Right lobe of liver (tissue), 6 donors: Measurements from ENCODE around the gene CCL27. TPM values are rescaled to one million over a fixed set of nuclear protein-coding genes. Genes with fewer than 3 reads are reported as not detected.

ENCODE experiments used
- ATAC-seq, 4 donors: fragments of 200-7000 bp; cut with Tn5 transposase; one replicate each; pipeline ENCODE4 v1.9.1; 2020; ENCODE audit warnings: mild to moderate bottlenecking in 4 of 4, moderate library complexity in 4 of 4
- DNase-seq, 3 donors: peaks; one replicate each; pipeline ENCODE4 v3.0.0-alpha.2; 2020
- H3K27ac ChIP-seq, 3 donors: fragments of 200-600 bp; one replicate each; pipeline ENCODE4 v1.8.0; 2022
- H3K27me3 ChIP-seq, 2 donors: fragments of 200-600 bp; one replicate each; pipeline ENCODE4 v1.8.0; 2022
- H3K36me3 ChIP-seq, 4 donors: fragments of 200-600 bp; sonication (generic) in 1 of 4; one replicate each; pipeline versions ENCODE4 v1.5.1 to v1.8.0; 2017 to 2022; ENCODE audit warnings: control low read depth in 1 of 4
- H3K4me1 ChIP-seq, 4 donors: fragments of 200-600 bp; sonication (generic) in 1 of 4; one replicate each; pipeline versions ENCODE4 v1.5.1 to v1.8.0; 2017 to 2022; ENCODE audit warnings: control low read depth in 1 of 4
- H3K4me3 ChIP-seq, 3 donors: fragments of 200-600 bp; one replicate each; pipeline ENCODE4 v1.8.0; 2022
- H3K9me3 ChIP-seq, 4 donors: fragments of 200-600 bp; sonication (generic) in 1 of 4; one replicate each; pipeline versions ENCODE4 v1.5.1 to v1.8.0; 2017 to 2022; ENCODE audit warnings: control low read depth in 1 of 4
- POLR2A ChIP-seq: fragments of 450-650 bp; IDR thresholded peaks from one replicate; pipeline ENCODE4 v1.6.1; 2017; ENCODE audit warnings: antibody characterized with exemption, mild to moderate bottlenecking
- WGBS: methylation state at CpG from one replicate; pipeline ENCODE4 v1.1.6; 2018; ENCODE audit warnings: low coverage, low lambda C conversion rate; ENCODE audit not compliant: insufficient coverage; ENCODE audit errors: missing lambda C conversion rate; 5-methylcytosine and 5-hydroxymethylcytosine counted together
- intact Hi-C, 2 donors: fragments of 100-400 bp; cut with DNase I; formaldehyde crosslinking; loops; one replicate each; pipeline versions ENCODE4 v1.11.2 to v1.14.1; 2022
- total RNA-seq, 6 experiments: library from RNA; depleted of rRNA in 2 of 6; stranded (reverse); fragments of >200 nt in 2 of 6; fragmentation: NEBNext Ultra II Directional in 3 of 6; extraction: Animal tissue kit (Norgen Biotek cat#: 25700) in 3 of 6; gene quantifications; one replicate each; pipeline versions ENCODE4 v1.1.0 to v1.2.4, GENCODE V29; 2016 to 2023
- TF ChIP-seq, protein P1 (sequence below), 4 donors: fragments of 200-600 bp in 3 of 4; fragments of 450-650 bp in 1 of 4; IDR thresholded peaks; one replicate each; pipeline versions ENCODE4 v1.5.1 to v1.8.0; 2016 to 2022; ENCODE audit warnings: antibody characterized with exemption in 4 of 4, mild to moderate bottlenecking in 2 of 4
- donor health status: DM: no; HTN: yes; CAD: no.
- donor health status: DM: no; HTN: no; CAD: no.
- donor health status: DM: no; HTN: no; CAD: no.
- donor health status: DM: no; HTN: yes; CAD: no.
- donor health status: DM: no; HTN: yes; CAD: no.

The CCL27 gene
- total RNA-seq, 6 experiments from 2014 or later, result not detected

DNA sequence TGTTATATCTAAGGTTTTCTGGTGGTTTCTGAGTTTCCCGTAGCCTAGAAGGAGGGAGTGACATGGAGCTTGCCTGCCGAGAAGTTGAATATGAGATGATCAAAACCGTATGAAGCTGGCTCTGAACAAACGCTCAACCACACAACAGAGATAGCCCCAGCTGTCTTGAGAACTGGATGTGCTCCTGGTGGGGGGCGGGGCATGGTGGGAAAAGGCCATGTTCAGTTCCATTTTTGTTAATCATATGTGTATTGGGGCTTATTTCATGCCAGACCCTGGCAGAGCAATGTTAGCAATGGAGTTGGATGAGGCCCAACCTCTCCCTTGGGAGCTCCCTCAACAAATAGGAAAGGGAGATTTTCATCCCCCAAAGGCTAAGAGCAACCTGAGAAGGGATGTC lies 23.8 kb upstream of the CCL27 start:
- H3K4me1 ChIP-seq, result peaks cover 0 to 29% (median 13%) of the 10 kb centered on the region in 4 donors
- intact Hi-C loops, result no loop called here

DNA sequence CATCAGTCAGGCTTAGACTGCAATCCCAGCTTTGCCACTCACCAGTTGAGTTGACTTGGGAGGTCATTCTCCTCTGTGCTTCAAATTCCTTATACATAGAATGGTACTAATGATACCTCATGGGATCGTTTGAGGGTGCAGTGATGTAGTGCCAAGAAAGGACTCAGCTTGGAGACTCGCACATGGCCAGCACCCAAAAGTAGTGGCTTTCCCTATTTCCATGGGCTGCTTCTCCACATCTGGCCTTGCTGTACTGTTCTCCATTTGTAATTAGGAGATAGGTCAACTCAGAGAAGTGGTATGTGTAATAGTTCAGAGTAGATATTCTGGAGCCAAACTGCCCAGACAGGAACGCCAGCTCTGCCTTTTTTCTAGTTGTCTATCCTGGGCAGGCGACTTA lies 23.1 kb upstream of the CCL27 start:
- no peaks in the 10 kb centered on the region for H3K27me3 ChIP-seq
- TF ChIP-seq, protein P1, sequence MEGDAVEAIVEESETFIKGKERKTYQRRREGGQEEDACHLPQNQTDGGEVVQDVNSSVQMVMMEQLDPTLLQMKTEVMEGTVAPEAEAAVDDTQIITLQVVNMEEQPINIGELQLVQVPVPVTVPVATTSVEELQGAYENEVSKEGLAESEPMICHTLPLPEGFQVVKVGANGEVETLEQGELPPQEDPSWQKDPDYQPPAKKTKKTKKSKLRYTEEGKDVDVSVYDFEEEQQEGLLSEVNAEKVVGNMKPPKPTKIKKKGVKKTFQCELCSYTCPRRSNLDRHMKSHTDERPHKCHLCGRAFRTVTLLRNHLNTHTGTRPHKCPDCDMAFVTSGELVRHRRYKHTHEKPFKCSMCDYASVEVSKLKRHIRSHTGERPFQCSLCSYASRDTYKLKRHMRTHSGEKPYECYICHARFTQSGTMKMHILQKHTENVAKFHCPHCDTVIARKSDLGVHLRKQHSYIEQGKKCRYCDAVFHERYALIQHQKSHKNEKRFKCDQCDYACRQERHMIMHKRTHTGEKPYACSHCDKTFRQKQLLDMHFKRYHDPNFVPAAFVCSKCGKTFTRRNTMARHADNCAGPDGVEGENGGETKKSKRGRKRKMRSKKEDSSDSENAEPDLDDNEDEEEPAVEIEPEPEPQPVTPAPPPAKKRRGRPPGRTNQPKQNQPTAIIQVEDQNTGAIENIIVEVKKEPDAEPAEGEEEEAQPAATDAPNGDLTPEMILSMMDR (IDR thresholded peaks at IDR 0.05), result no peak
- TF ChIP-seq POLR2A, result no peak
- no peak for DNase-seq
- H3K27ac ChIP-seq, result no peak overlapping the region
- no peak for ATAC-seq
- H3K36me3 ChIP-seq, result no peaks in the 10 kb centered on the region
- peaks cover 0 to 29% (median 13%) of the 10 kb centered on the region in 4 donors for H3K4me1 ChIP-seq
- WGBS, result 47% methylated on average over 3 of the region's 4 CpGs
- no peaks in the 10 kb centered on the region for H3K9me3 ChIP-seq
- no peak overlapping the region for H3K4me3 ChIP-seq
- intact Hi-C loops, result no loop called here

More for the DNA sequence above, 23.8 kb upstream of the CCL27 start:
- ATAC-seq (no peak), DNase-seq (no peak)
- no peak overlapping the region for H3K27ac ChIP-seq
- no peak overlapping the region for H3K4me3 ChIP-seq
- H3K36me3 ChIP-seq, result no peaks in the 10 kb centered on the region
- no peaks in the 10 kb centered on the region for H3K27me3 ChIP-seq
- 71% methylated on average over 4 of the region's 5 CpGs for WGBS
- TF ChIP-seq, protein P1 (IDR thresholded peaks at IDR 0.05), result no peak
- no peak for TF ChIP-seq POLR2A
- H3K9me3 ChIP-seq, result no peaks in the 10 kb centered on the region

- DNase-seq (no peak), ATAC-seq (no peak)
- H3K4me1 ChIP-seq, result peaks cover 0 to 26% (median 12%) of the 10 kb centered on the region in 4 donors
- WGBS, result 100% methylated on average over 2 of the region's 4 CpGs
- no peaks in the 10 kb centered on the region for H3K9me3 ChIP-seq
- intact Hi-C loops, result no loop called here
- no peak overlapping the region for H3K27ac ChIP-seq
- H3K27me3 ChIP-seq, result no peaks in the 10 kb centered on the region
- H3K36me3 ChIP-seq, result no peaks in the 10 kb centered on the region
- H3K4me3 ChIP-seq, result no peak overlapping the region
- TF ChIP-seq POLR2A, result no peak
- TF ChIP-seq, protein P1 (IDR thresholded peaks at IDR 0.05), result no peak
Observed at GRCh38 chr9:34684816-34685215, 22.4 kb upstream of the CCL27 start.

DNA sequence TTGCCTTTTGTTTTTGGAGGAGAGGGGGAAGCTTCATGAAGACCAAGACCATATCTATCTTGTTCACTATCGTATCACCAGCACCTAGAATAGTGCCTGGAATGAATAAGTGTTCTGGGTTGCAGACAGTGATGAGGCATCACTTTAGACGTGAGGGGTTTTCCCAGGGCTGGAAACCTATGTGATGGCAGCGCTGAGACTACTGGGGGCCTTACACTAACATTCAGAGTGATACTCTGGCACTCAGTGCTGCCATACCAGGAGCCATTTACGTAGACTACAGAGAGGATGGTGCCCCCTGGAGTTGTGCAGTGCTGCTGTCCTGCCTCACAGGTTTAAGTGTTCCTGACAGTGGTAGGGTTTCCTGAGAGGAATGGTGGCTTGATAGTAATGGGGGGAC lies 21.7 kb upstream of the CCL27 start:
- intact Hi-C loops, result no loop called here
- ATAC-seq (no peak), DNase-seq (no peak)
- Histone ChIP-seq H3K36me3 (no peaks in the 10 kb centered on the region), H3K27me3 (no peaks in the 10 kb centered on the region), H3K4me3 (no peak overlapping the region), H3K4me1 (peaks cover 0 to 19% (median 9%) of the 10 kb centered on the region in 4 donors), H3K9me3 (no peaks in the 10 kb centered on the region), H3K27ac (no peak overlapping the region)
- WGBS, result 87% methylated on average over 4 of the region's 4 CpGs
- no peak for TF ChIP-seq POLR2A
- TF ChIP-seq, protein P1 (IDR thresholded peaks at IDR 0.05), result no peak

DNA sequence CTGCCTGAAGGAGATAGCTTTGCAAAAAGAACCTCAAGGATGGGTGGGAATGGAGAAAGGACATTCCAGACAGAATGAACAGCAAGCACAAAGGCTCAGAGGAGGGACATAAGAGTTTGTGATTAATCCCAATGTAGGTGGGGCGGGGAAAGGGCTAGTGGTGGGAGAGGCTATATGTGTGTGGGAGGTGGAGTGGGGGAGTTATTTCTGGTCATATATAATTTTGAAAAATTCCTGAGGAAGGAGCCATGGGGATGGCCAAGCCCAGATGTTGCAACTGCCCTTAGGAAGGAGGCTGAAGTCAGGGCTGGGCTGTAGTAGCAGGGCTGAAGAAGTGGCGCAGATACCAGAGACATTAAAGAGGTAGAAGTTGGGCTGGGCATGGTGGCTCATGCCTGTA lies 13.4 kb upstream of the CCL27 start:
- Histone ChIP-seq H3K4me1 (peaks cover 0 to 7% (median 0%) of the 10 kb centered on the region in 4 donors), H3K36me3 (no peaks in the 10 kb centered on the region), H3K9me3 (no peaks in the 10 kb centered on the region), H3K4me3 (no peak overlapping the region), H3K27ac (no peak overlapping the region), H3K27me3 (no peaks in the 10 kb centered on the region)
- no peak for DNase-seq
- TF ChIP-seq, protein P1 (IDR thresholded peaks at IDR 0.05), result no peak
- no peak for TF ChIP-seq POLR2A
- intact Hi-C loops, result no loop called here
- no peak for ATAC-seq
- WGBS, result 100% methylated on average over 2 of the region's 2 CpGs
